Measurements from ENCODE around the gene ZNF444. TPM values are rescaled to one million over a fixed set of nuclear protein-coding genes. Genes with fewer than 3 reads are reported as not detected.

The ZNF444 gene
- total RNA-seq, result 14.0 and 16.8 TPM in 2 replicates

DNA sequence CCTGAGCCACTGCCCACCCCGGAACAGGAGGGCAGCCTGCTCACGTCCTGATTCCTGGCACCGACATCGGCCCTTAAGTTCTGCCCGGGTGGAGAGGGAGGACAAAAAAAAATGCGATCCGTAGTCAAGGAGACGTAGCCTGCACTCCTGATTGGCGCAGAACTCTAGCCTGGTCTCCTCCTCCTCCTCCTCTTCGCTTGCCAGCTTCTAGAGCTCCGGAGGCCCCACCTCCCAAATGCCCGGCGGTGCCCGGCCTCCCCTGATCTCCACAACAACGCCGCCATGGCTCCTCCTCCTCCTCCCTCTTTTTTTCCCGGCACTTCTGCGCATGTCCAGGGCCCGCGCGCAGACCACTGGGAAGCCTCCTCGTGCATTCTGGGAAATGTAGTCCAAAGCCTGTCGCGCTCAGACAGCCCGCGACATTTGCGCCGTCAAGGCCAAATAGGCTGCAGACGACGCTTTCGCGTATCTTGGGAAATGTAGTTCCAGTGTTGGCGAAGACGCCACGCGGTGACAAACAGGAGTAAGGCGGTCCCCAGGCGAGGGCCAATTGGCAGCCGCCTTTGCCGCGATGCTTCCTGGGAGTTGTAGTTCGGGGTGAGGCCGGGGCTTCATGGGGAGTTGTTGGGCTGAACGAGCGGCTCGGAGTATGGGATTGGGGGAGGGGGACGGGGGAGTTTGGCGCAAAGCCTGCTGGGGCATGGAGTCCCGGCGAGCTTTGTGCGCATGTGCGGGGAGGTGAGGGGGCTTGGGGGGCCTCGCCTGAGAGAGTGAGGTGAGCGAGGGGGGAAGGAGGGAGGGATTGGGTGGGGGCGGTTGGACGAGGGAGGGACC lies at the start of gene ZNF444:
Gene ZNF444 (plus strand): TSS at position 705 of the 834 bp plus-strand sequence. CDS start 5,625 bp downstream, outside the sequence.

DNA sequence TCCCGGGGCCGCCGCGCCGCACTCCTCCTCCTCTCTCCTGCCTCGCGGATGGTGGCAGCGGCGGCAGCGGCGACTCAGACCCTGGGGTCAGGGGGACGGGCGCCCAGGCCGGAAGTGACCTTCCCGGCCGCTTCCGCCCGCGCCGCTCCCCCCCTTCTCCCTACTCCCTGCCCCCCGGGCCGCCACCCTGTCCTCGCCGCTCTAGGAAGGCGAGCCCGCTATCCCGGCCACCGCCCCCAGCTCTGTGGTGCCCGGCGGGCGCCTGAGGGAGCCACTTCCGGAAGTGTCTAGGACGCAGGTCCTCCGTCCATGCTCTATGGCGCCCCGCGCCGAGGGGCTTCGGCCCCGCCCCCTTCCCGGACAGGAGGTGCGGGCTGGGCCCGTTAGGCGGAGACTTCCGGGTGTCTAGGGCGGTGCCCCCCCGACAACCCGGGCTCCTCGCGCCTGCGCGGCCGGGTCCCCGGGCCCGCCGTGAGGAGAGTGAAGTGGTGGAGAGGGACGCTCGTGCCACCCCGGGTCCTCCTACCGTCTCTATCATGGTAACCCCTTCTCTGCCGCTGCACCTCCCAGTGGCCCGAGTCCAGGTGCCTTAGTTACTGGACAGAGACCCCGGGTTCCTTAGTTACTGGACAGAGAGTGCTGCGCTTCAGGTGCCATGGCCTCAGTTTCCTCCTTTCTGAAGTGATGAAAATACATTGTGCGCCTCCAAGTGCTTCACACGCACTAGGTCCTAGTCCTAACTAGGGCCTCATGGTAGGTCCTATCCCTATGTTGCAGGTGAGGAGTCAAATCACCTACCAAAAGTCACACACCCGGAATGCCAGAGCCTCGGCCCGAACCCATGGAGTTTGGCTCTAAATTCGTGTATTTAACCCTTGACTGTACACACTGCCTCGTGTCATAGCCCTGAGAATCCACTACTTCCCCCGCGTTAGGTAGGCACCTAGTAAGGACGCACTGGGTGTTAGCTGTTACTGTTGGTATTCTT lies 19.6 kb upstream of the ZNF444 start, which contains the start of gene ZNF787:
Gene ZNF787 (minus strand): TSS at position 116 of the 988 bp plus-strand sequence. CDS start 18,078 bp downstream, outside the sequence.

DNA sequence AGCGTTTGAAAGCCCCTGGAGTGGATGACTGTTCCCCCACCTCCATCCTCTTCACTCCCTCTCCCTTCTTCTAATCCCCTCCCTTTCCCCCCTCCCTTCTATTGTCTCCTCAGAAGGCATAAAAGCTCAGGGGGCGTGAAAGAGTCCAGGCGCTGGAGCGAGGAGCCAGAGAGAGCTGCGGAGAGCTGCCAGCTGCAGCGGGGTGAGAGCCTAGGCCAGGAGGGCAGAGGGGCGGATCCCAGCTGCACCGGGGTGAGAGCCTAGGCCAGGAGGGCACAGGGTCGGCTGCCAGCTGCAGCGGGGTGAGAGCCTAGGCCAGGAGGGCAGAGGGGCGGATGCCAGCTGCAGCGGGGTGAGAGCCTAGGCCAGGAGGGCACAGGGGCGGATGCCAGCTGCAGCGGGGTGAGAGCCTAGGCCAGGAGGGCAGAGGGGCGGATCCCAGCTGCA lies 34.8 kb downstream of the ZNF444 start, which contains the start of gene GALP:
Gene GALP (plus strand): TSS at position 148 of the 447 bp plus-strand sequence. CDS start 1,101 bp downstream, outside the sequence.

DNA sequence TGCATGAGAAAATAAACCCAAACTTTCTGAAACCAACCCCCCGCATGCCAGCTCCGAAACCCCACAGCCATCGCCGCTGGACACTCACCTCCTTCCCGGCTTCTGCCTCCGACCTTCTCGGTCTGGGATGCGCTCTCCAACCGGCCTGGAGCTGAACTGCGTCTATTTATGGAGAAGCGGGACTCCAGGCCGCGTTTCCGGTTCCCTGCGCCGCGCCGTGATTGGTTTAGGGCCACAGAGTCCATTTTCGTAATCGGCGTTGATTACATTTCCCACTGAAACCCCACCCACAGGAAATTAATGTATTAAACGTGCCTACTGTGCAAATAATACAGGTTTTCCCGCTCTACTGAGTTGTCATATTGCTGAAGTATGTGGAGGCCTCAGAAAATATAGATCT lies 56.6 kb downstream of the ZNF444 start, which contains the start of gene ZSCAN5B:
Gene ZSCAN5B (minus strand): TSS at position 138 of the 400 bp plus-strand sequence. CDS start 4,731 bp downstream, outside the sequence.

DNA sequence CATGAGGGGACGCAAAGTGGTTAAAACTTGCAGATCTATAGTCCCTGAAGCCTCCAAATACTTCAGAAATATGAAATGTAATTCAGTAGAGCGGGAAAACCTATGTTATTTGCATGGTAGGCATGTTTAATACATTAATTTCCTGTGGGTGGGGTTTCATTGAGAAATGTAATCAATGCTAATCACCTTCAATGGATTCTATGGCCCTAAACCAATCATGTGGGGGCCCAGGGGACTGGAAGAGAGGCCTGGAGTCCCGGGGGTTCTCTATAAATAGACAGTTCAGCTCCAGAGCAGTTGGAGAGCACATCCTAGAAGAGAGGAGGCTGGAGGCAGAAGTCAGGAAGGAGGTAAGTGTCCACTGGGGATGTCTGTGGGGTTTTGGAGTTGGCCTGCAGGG lies 60.9 kb downstream of the ZNF444 start, which contains the start of gene ZSCAN5C:
Gene ZSCAN5C (plus strand): TSS at position 301 of the 400 bp plus-strand sequence. CDS start 3,641 bp downstream, outside the sequence.

Other genes starting within 250 kb of the ZNF444 start
- not detected in 2 replicates for gene NLRP13, start 209.0 kb upstream of the ZNF444 start, total RNA-seq
- gene NLRP8, start 193.5 kb upstream of the ZNF444 start, total RNA-seq, result not detected in 2 replicates
- not detected in 2 replicates for gene NLRP5, start 154.5 kb upstream of the ZNF444 start, total RNA-seq
- gene ZNF787, start 20.0 kb upstream of the ZNF444 start, total RNA-seq, result 13.6 and 17.5 TPM in 2 replicates
- gene GALP, start 34.7 kb downstream of the ZNF444 start, total RNA-seq, result not detected in 2 replicates
- gene ZSCAN5B, start 56.5 kb downstream of the ZNF444 start, total RNA-seq, result 0.17 TPM in 1 of 2 replicates, not detected in the other
- gene ZSCAN5C, start 61.0 kb downstream of the ZNF444 start, total RNA-seq, result not detected in 2 replicates
- gene EDDM13, start 131.5 kb downstream of the ZNF444 start, total RNA-seq, result not detected in 2 replicates
- gene ZSCAN5A, start 173.6 kb downstream of the ZNF444 start, total RNA-seq, result 1.8 and 3.0 TPM in 2 replicates